ENCODE data around the gene SPATA24.
"Not testable (repeated sequence)": the region's sequence is repeated elsewhere in the genome, so short reads cannot be mapped to it uniquely, and the experiment has no call there.

Gene SPATA24

DNA sequence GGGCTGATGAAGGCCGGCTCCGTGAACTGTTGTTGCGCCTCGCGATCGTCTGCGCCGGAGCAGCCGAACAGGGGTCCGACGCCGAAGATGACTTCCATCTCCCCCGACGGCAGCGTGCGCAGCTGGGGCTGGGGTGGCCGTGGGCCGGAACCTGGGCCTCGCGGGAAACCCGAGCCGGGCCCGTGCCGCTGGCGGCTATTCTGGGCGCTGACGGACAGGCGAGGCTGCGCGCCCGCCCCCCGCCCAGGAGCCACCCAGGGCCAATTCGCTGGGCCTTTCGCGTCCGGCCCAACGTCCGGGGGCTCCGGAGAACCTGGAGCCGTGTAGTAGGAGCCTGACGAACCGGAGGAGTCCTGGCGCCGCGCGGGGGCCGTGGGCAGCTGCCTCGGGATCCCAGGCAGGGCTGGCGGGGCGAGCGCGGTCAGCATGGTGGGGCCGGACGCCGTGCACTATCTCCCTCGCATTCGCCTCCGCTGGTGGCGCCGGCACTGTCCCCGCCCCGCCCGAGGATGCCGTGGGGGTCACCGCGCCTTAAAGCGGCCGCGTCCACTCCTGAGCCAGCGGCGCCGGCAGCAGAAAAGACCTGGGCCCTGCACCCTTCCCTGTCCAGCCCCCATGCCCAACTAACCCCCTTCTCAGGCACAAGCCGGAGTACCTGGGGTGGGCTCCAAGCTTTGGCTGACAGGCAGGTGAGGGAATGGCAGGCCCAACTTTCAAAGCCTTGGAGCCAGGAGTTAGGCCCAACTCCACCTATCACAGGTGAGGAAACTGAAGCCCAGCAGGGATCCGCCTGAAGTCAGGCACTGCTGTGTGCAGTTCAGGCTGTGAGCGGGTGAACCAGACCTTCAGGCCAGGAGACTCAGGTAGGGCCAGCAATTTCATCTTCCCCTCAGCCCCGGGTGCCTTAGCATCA lies 9.0 kb downstream of the SPATA24 start, which contains the start of gene PROB1:
Gene PROB1 (minus strand): TSS at position 451 of the 913 bp plus-strand sequence. CDS start 23 bp downstream, at position 428.
- DNase-seq (ENCODE audit: low spot score): no peak

DNA sequence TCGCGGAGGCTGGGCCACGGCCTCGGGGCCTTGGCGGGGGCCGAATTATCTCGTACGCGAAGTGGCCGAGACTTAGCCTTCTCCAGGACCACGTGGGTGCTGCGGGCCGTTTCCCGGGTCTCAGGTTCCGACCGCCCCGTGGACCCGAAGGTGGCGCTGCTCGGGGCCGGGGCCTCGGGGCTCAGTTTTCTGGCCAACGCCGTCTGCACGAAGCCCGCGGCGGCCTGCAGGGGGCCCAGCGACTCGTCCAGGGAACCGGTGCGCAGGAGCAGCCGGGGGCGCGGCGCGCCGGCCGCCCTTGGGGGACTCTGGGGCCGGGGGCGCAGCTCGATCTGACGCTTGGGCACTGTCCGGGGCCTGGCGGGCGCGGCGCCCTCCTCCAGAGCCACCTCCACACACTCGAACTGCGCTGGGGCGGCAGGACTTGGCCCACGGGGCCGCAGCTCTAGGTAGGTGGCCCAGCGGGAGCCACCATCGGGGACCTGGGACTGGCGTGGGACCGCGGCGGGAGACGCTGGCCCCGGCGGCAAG lies 9.7 kb downstream of the SPATA24 start:
- peak; percentile 47 for DNase-seq (ENCODE audit: low spot score)

DNA sequence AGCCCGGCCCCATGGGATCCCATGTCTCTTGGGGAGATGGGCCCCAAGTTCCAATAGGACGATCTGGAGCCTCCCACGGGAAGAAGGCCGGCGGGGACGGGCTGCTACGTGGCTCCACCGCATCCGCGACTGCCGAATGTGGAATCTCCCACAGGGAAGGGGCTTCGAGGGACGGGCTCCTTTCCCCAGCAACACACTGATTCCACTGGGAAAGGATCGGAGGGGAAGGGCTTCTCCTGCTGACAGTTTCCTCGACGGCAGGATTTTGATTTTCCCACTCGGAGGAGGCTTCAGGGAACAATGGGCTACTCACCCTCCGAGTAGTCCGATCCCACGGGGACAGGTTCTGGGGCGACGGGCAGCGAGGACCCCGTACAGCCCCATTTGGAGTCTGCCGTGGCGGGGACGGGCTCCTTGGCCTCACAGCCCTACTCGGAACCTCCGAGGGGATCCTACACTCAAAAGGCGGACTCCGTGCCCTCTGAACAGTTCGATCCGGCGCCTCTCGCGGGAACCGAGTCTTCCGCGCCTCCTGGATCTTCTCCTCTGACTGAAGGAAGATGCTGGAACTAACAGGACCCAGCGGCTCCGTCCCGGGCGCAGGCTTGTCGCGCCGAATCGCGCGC lies 10.3 kb downstream of the SPATA24 start:
- DNase-seq (ENCODE audit: low spot score): no peak

DNA sequence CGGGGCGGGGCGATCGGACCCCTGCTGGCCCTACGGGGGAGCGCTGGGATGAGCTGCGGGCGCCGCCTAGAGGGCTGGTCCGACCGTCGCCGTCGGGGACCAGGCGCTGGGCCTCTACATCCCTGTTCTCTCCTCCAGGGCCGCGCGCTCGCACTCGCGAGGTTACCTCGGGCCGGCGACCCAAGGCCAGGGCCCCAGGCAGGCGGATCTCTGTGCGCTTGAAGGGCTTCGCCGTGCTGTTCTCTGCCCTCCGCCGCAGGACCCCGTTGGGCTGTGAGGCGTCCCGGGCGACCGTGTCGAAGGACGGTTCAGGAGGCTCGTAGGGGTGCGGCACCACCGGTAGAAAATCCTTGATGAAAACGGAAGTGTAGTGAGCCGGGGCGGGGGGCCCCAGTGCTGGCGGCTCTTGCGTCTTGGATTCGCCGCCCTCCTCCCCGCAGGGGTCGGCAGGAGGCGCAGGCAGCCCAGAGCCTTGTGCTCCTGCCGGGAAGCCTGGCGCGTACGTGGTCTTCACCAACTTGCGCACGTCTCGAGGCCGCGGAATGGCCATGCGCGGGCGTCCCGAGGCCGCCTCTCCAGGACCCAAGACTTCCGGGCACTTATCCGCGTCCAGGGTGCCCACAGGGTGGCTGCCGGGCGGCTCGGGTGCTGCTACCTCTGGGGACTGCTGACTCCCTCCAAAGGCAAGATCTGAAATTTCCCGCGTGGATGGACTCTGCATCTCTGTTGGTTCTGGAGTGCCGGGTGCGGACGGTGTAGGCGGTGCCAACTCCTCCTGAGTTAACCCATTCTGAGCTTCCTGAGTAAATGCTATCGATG lies 11.0 kb downstream of the SPATA24 start:
- DNase-seq (ENCODE audit: low spot score): peak; percentile 48

DNA sequence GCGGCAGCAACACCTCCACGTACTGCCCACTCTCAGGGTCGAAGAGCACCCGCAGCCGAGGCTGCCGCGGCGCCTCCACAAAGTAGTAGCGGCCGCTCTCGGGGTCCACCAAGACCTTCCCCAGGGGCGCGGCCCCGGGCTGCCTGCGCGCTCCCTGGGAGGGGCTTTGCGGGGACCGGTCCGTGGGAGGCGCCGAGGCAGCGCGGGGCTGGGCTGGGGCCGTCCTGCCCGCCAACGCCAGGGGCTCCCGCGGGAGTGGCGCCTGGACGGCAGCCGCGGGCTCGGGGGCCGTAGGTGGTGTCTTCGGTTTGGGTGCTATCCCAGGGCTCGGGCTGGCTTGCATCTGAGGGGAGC lies 11.6 kb downstream of the SPATA24 start:
- no peak for DNase-seq (ENCODE audit: low spot score)

DNA sequence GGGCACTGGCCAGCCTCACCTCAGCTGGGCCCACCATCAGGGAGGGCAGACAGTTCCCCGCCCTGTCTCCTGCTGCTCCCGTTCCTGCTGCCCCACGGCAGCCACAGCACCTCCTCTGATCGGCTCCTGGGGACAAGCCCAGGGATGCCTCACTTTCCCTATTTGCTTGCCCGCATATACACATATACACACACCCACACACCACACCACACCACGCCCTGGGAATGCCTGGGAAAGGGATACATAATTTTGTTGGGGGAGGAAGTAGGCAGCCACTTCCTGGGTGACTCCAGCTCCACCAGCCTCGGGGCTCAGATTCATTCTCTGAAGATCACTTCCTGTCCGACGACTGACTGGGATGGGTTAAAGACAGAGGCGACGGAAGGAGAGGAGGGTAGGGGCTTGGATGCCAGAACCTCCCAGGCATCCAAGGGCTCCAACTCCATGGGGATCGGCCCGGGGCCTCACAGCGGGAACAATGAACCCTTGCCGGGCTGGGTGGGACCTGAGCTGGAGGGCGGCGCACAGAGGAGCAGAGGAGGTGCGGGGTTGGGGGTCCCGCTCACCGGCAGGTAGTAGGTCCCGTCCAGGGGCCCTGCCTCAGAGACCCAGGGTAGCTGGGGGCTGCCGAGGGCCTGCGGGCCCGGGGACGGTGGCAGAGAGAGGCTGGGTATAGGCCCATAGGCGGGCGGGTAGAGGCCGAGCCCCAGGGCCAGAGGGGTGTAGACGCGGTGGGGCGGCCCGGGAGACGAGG lies 12.1 kb downstream of the SPATA24 start:
- no peak for DNase-seq (ENCODE audit: low spot score)

DNA sequence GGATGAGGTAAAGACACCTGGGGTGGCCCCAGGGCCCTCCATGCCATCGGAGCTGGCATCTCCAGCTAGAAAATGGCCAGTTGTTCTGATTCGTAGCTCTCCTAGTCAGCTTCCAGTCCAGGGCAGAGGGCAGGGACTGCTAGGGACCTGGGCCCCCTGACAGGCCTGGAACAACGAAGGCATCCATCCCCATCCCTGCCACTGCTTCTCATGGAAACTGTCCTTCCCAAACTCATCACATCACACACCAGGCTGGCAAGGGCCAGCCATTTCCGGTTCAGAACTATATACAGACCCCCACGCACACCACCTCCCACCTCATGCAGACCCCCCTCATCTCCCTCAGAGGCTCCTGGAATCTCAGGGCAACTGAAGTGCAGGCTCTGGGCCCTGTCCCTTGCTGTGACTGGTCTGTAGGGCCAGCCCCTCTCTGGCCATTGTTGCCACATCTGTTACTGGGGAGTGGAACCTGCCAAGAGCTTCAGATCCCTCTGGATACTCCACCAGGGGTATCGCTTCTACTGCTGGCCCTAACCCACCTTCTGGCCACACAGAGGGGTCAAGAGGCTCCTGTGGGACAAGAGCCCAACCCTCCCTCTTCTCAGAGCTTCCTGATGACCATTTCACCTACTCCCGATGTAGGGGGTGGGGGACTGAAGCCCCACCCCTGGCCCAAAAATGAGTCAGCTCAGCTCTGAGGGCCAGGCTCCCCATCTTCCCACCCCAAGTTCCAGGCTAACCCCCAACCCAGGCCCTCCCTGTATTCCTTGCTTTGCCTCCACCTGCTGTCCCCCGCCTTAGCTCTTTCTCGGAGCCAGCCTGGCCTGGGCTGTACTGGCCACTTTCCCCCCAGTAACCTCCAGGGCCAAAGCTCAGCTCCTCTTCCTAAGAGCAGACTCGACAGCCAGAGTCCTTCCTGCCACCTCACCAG lies 13.0 kb downstream of the SPATA24 start:
- DNase-seq (ENCODE audit: low spot score): no peak

DNA sequence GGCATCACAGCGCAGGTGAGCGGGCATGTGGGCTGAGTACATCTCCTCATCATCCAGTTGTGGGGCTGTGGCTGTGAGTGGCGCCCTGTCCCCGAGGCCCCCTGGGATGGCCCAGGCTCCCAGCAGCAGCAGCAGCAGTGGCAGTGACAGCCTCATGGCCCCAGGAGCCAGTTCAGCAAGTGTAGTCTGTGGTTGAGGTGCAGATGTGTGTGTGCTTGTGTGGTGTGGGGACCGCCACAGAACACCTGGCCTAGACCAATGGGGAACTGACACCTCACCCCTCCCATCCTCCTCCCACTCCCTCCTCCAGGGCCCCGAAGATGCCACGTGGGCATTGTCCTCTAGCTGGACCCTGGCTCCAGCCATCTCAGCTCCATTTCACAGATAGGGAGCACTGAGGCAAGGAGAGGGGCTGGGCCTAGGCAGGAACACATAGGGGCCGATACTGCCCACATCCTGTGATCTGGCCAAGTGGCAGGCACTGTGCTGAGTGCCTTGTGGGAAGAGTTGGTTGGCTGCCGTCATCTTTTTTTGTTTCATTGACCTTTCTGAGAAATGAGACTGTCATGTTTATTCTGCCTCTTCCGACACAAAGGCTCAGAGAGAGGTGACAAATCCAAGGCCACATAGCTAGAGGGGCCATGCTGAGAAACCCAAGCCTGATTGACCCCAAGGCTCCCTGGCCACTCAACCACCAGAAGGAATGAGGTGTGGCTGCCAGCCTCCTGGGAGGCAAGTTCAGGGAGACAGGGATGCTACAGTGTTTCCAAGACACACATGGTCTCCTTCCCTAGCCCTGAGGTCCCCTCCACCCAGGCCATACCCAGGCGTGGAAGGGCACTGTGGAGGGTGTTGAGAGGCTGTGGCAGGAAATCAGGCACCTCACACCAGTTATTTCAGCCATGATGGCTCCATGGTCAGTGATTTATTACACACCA lies 13.9 kb downstream of the SPATA24 start, which contains the start of gene MZB1:
Gene MZB1 (minus strand): TSS at position 213 of the 938 bp plus-strand sequence. CDS start 57 bp downstream, at position 156.
- DNase-seq (ENCODE audit: low spot score): no peak

DNA sequence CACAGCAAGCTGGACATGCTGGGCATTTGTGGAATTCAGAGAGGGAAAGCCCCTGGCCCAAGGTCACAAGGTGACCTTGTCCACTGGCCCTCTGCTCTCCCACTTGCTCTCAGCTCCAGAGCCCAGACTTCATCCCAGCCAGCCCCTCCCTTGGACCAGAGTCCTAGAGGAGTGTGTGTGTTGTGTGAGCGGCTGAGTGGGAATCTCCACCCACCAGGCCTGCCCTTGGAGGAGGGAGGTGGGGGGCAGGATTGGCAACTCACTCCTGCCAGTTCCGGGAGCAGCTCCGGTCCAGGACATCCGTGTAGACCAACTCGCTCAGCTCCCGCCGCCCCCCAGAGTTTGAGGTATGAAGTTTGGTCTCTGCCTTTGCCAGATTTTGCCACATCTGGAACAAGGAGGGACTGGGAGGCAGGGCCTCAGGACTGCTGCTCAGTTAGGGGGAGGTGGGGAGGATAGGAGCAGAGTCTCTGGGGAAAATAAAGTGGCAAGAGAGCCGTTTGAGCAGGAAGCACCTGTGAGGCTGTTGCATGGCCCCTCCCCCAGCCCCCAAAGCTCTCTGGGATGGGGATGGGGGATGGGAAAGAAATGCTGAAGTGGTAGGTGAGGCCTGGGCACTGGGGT lies 15.6 kb downstream of the SPATA24 start:
- DNase-seq (ENCODE audit: low spot score): peak; percentile 58

DNA sequence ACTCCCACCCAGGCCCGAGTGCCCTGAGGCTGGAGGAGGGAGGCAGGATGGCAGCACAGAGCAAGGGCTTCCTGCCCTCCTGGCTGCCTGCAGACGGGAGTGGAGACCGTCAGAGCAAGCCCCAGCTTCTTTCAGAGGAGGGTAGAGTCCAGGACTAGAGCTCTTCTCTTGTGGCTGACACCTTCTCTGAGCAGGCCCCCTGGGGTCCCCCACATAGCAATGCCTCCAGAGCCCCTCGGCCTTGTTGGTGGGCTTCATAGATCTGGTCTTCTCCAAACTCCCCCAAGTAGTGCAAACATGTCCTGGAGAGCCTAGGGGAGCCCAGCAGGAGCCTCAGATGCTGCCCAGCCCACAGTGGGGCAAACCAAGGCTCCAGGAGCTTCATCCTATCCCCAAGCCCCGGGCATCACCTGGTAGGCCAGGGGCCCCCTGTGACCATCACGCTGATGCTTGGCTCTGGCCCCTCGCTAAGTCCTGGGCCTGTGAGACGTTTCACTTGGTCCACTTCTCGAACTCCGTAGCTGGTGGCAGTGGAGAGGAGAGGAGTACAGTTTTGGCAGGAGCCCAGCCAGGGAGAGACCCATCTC lies 16.2 kb downstream of the SPATA24 start:
- DNase-seq (ENCODE audit: low spot score): no peak

DNA sequence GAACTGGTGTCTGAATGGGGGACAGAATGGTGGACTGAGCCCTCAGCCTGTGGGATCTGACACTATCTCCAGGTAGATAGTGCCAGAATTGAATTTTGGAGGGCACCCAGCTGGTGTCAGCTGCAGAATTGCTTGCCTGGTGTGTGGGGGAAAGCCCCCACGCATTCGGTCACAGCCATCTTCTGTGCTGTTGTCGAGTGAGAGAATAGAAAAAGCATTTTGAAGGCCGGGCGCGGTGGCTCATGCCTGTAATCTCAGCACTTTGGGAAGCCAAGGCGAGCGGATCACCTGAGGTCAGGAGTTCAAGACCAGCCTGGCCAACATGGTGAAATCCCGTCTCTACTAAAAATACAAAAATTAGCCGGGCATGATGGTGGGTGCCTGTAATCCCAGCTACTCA lies 16.9 kb downstream of the SPATA24 start:
- DNase-seq (ENCODE audit: low spot score): not testable (repeated sequence)

DNA sequence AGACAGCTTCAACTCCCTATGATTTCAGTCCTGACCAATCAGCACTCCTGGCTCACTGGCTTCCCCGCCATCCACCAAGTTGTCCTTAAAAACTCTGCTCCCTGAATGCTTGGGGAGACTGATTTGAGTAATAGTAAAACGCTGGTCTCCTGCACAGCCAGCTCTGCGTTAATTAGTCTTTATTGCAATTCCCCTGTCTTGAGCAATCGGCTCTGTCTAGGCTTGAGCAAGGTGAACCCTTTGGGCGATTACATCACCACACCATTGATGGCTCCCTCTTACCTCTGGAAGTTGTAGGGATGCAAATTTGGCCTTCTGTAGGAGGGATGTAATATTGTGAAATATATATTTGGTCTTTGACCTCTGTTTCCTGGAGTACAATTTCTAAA lies 17.8 kb downstream of the SPATA24 start:
- no peak for DNase-seq (ENCODE audit: low spot score)

DNA sequence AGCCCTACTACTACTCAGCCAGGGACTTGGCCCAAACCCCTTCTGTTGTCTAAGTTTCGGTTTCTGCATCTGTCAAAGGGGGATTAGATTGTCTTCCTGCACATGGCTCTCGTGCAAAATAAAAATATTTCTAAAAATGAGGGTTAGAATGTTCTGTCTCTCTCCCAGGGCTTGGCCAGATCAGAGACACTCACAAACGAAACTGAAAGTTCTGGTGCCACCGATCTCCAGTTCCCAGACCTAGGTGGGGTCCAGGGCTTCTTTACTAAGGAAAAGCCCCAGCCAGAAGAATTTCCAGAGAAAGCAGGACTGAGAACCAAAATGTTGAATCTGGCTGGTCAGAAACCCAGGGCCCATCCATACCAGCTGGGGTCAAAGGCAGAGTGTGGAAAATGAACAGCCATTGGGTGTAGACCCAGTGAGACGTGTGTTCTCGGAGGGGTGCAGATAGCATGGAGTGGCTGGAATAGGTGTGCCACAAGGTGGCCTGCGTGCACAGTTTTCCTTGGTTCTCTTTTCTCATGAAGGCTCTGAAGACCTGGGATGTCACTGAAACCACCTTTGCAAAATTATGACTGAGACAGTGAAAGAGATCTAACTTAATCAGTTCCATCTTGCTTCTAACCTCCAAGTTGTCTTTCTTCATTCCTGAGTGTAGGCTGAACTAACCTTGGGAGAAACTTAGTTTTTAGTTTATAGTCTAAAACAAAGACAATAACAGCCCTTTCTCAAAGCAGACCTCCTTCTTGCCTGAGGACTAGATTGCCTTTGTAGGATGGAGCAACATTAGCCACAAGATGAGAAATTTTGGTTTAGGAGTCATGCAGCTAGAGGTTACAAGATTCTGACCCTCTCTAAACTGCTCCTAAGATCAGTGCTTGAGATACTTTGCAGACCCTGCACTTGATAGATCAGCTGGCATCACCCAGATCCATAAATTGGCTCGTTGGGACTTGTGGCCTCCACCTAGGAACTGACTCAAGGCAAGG lies 18.5 kb downstream of the SPATA24 start:
- peak; percentile 61 for DNase-seq (ENCODE audit: low spot score)

DNA sequence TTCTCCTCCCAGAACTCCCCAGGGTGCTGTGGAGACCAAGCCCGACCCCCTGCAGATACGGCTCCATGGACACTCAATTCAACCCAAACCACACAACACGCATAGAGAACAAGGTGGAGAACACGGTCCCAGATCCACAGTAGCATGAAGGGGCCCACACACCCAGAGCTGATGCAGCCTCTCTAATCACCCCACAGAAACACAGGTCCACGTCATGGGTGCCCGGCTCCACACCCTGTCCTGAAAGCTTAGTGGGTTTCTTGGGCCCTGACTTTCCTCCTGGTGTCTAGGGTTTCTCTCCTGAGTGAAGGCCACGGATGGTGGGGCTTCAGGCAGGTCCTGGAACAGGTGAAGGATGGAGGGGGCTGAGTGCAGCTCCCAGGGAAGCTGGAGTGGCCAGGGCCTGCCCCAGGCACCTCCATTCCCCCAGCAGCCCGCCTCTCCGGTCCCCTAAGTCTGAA lies 19.3 kb downstream of the SPATA24 start:
- DNase-seq (ENCODE audit: low spot score): no peak

DNA sequence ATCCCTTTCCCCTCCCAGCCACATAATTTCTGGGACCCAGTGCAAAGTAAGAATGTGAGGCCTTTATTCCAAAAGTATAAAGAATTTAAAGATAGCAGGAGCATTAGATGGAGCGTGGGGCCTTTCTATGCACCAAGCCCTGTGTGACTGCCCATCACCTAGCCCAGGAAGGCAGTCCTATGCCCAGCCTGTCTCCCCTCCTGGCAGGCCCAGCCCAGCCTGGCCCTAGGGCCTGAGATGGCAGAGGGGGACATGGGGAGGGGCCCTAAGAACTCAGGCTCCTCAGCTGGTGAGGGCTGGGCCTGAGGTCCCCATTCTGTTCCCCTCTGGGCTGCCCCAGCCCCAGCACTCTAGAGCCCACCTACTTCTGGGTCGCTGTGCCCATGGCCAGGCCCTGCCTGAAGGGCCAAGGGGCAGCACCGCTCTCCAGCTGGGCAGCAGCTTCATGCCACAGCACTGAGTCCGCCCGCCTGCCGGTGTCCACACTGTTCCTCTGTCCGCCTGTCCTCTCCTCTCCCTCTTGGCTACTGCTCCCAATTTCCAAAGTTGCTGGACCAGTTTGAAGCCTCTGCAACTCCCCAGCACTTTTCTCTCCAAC lies 19.8 kb downstream of the SPATA24 start:
- no peak for DNase-seq (ENCODE audit: low spot score)

DNA sequence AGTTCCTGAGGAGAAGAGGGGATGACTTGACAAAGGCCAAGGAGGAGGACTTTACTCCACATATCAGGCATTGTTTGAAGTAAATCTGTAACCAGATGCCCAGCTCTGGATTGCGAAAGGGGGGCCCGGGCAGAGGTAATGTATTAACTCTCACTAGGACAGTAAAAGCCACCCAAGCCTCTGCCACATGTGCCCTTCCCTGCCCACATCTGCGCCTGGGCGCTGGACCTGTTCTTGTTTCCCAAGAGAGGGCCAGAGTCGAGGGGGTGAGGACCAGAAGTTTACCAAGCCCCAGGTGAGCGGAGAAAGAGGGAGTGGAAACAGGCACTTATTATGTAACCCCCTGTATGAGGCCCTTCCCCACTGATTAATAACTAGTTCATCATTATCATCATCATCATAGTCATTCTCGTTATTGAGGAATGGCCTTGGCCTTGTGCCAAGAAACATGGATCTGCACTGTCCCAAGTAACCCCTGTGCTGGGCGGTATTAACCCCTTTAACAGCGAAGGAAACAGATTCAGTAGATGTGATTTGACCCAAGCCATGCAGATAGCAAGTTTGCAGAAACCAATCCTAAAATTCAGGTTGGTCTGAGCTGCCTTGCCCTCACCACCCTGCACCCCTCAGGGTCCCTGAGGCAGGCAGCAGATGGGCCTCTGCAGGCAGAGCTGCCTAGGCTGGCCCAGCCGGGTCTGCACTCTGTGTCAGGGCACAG lies 20.5 kb downstream of the SPATA24 start, which contains the start of gene SLC23A1:
Gene SLC23A1 (minus strand): TSS at position 23 of the 718 bp plus-strand sequence. CDS start 44 bp downstream, outside the sequence.
- DNase-seq (ENCODE audit: low spot score): no peak

Measured in AG08395 (cell line).